Ovary (tissue), 9 donors: ENCODE measurements around the gene PRB3. TPM values are rescaled to one million over a fixed set of nuclear protein-coding genes. Genes with fewer than 3 reads are reported as not detected.

Experiments
- DNase-seq, 5 donors: peaks; one replicate each; pipeline ENCODE4 v3.0.0-alpha.2; 2019 to 2020
- H3K27ac ChIP-seq, 2 donors: fragments of 200-600 bp; one replicate each; pipeline versions ENCODE4 v1.5.1 to v1.8.0; 2019 to 2022
- H3K27me3 ChIP-seq: fragments of 200-600 bp; one replicate; pipeline ENCODE4 v1.8.0; 2022
- H3K36me3 ChIP-seq: fragments of 200-600 bp; sonication (generic); one replicate; pipeline ENCODE4 v1.5.1; 2019
- H3K4me1 ChIP-seq: one replicate; pipeline ENCODE4 v1.8.1; 2013; ENCODE audit warnings: mild to moderate bottlenecking, moderate library complexity; ENCODE audit not compliant: insufficient read depth
- H3K4me3 ChIP-seq: fragments of 200-600 bp; sonication (generic); one replicate; pipeline ENCODE4 v1.5.1; 2017
- H3K9me3 ChIP-seq, 2 donors: fragments of 200-600 bp in 1 of 2; sonication (generic) in 1 of 2; one replicate each; pipeline versions ENCODE4 v1.5.1 to v1.8.1; 2013 to 2019; ENCODE audit warnings: mild to moderate bottlenecking in 1 of 2, moderate library complexity in 1 of 2
- EP300 ChIP-seq: sonication (generic); formaldehyde crosslinking; IDR thresholded peaks from one replicate; pipeline ENCODE4 v1.6.1; 2017; ENCODE audit warnings: antibody characterized with exemption
- POLR2A ChIP-seq: fragments of 450-650 bp; IDR thresholded peaks from one replicate; pipeline ENCODE4 v1.6.1; 2017; ENCODE audit warnings: antibody characterized with exemption, mild to moderate bottlenecking, moderate library complexity
- WGBS, 3 donors: extraction: QIAGEN DNeasy Blood & Tissue Kit in 1 of 3; methylation state at CpG; one replicate each; pipeline versions ENCODE4 v1.1.5 to v1.1.7; 2013 to 2017; 5-methylcytosine and 5-hydroxymethylcytosine counted together
- intact Hi-C, 4 donors: fragments of 100-400 bp; cut with DNase I; formaldehyde crosslinking; loops; one replicate each; pipeline versions ENCODE4 v1.11.0 to v1.15.1; 2022 to 2023
- polyA plus RNA-seq, 2 donors: library from polyadenylated mRNA; stranded (reverse); fragments of 200-250 nt in 1 of 2; fragments of 350-450 nt in 1 of 2; fragmentation: Illumina TruSeq in 1 of 2; extraction: RNeasy Lipid Tissue Mini Kit (QIAGEN cat#74804) in 1 of 2; gene quantifications; one replicate each; pipeline ENCODE4 v1.2.3, GENCODE V29; 2013 to 2014
- total RNA-seq, 7 donors: library from RNA; depleted of rRNA in 2 of 7; stranded (reverse); fragments of >200 nt in 2 of 7; fragmentation: NEBNext Ultra II Directional in 3 of 7; extraction: Animal tissue kit (Norgen Biotek cat#: 25700) in 3 of 7; gene quantifications; one replicate each; pipeline versions ENCODE4 v1.1.0 to v1.2.4, GENCODE V29; 2016 to 2023
- TF ChIP-seq, protein P1 (sequence below), 3 donors: fragments of 450-650 bp in 2 of 3; fragments of 200-600 bp in 1 of 3; IDR thresholded peaks; one replicate each; pipeline versions ENCODE4 v1.5.1 to v1.8.0; 2016 to 2022; ENCODE audit warnings: antibody characterized with exemption in 3 of 3, mild to moderate bottlenecking in 1 of 3
- donor health status: DM: no; HTN: no; CAD: no; lungs with moderate emphysema.
- donor health status: DM: no; HTN: no; CAD: no.
- donor health status: Bipolar disorder and iron deficiency.
- donor health status: DM: yes; HTN: yes; CAD: no.
- donor health status: DM: no; HTN: no; CAD: no.
- donor health status: DM: yes; HTN: yes; CAD: no.

PRB3 gene
- total and polyA plus RNA-seq, 9 donors = not detected

DNA sequence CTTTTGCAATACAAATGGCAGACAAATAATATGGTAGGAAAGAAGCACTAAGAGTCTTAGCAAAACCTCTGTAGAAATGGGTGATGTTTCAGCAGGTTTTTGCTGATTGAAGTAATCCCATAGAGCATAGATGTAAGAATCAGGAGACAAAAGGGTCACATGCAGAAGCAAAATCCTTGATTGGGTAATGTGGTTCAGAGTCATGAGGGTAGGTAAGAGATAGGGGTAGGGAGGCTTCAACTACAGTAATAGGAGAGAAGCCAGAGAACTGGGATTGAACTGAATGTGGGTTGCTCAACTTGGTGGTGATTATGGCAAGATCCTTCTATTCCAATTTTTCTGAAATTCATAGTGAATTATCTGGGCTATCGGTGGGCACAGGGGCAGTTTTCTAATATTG, 5.0 kb downstream of the PRB3 start:
- peaks cover 0 to 5% of the 10 kb centered on the region in 2 donors for H3K9me3 ChIP-seq

DNA sequence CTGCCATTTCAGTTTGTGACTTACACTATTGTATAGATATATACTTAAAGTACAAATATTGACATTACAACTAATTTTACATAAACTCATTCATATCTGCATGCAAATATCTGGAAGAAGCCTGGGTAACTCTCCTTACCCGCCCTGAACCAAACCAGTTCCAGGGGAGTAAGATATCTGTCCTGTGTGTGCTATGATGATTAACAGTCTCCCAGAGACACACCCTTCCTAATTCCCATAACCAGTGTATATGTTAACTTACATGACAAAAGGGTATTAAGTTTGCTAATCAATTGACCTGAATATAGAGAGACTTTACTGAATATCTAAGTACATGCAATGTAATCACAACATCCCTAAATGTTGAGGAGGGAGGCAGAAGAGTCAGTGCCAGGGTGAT, 23.0 kb downstream of the PRB3 start:
- TF ChIP-seq EP300 (no peak), POLR2A (no peak)
- Histone ChIP-seq H3K27ac (no peak overlapping the region), H3K27me3 (no peaks in the 10 kb centered on the region), H3K4me3 (no peak overlapping the region), H3K9me3 (no peaks in the 10 kb centered on the region), H3K4me1 (no peaks in the 10 kb centered on the region), H3K36me3 (no peaks in the 10 kb centered on the region)
- intact Hi-C loops = no loop called here
- DNase-seq = no peak
- 63 to 72% (median 68%) methylated on average over 1 of the region's 1 CpG for WGBS, 3 donors

More for the DNA sequence above, 5.0 kb downstream of the PRB3 start:
- Histone ChIP-seq H3K4me1 (no peaks in the 10 kb centered on the region), H3K27ac (no peak overlapping the region), H3K4me3 (no peak overlapping the region), H3K36me3 (no peaks in the 10 kb centered on the region), H3K27me3 (no peaks in the 10 kb centered on the region)
- 89 to 95% (median 94%) methylated on average over 1 of the region's 1 CpG for WGBS, 3 donors
- no peak for TF ChIP-seq EP300
- no peak for TF ChIP-seq POLR2A
- TF ChIP-seq, protein P1, sequence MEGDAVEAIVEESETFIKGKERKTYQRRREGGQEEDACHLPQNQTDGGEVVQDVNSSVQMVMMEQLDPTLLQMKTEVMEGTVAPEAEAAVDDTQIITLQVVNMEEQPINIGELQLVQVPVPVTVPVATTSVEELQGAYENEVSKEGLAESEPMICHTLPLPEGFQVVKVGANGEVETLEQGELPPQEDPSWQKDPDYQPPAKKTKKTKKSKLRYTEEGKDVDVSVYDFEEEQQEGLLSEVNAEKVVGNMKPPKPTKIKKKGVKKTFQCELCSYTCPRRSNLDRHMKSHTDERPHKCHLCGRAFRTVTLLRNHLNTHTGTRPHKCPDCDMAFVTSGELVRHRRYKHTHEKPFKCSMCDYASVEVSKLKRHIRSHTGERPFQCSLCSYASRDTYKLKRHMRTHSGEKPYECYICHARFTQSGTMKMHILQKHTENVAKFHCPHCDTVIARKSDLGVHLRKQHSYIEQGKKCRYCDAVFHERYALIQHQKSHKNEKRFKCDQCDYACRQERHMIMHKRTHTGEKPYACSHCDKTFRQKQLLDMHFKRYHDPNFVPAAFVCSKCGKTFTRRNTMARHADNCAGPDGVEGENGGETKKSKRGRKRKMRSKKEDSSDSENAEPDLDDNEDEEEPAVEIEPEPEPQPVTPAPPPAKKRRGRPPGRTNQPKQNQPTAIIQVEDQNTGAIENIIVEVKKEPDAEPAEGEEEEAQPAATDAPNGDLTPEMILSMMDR (IDR thresholded peaks at IDR 0.05) = no peak
- no peak for DNase-seq
- intact Hi-C loops = no loop called here

GRCh38 chr12:11242656-11243055, 26.9 kb downstream of the PRB3 start:
- WGBS, 3 donors = 78 to 80% (median 79%) methylated on average over 3 of the region's 3 CpGs
- no peak overlapping the region for H3K4me3 ChIP-seq
- no peak overlapping the region for H3K27ac ChIP-seq
- TF ChIP-seq, protein P1 (IDR thresholded peaks at IDR 0.05) = no peak
- TF ChIP-seq POLR2A (no peak), EP300 (no peak)
- no peaks in the 10 kb centered on the region for H3K27me3 ChIP-seq
- intact Hi-C loops = no loop called here
- no peak for DNase-seq
- no peaks in the 10 kb centered on the region for H3K4me1 ChIP-seq
- H3K9me3 ChIP-seq = no peaks in the 10 kb centered on the region
- H3K36me3 ChIP-seq = no peaks in the 10 kb centered on the region

- Histone ChIP-seq H3K27ac (no peak overlapping the region), H3K4me1 (no peaks in the 10 kb centered on the region), H3K36me3 (no peaks in the 10 kb centered on the region), H3K27me3 (no peaks in the 10 kb centered on the region), H3K9me3 (no peaks in the 10 kb centered on the region), H3K4me3 (no peak overlapping the region)
- intact Hi-C loops = no loop called here
- TF ChIP-seq, protein P1 (IDR thresholded peaks at IDR 0.05) = no peak
- no peak for TF ChIP-seq EP300
- TF ChIP-seq POLR2A = no peak
- WGBS, 3 donors = 79 to 82% (median 80%) methylated on average over 3 of the region's 3 CpGs
- no peak for DNase-seq
Observed at GRCh38 chr12:11240348-11240930, 29.1 kb downstream of the PRB3 start.

- H3K36me3 ChIP-seq = no peaks in the 10 kb centered on the region
- H3K27me3 ChIP-seq = no peaks in the 10 kb centered on the region
- intact Hi-C loops = no loop called here
- H3K27ac ChIP-seq = no peak overlapping the region
- TF ChIP-seq, protein P1 (IDR thresholded peaks at IDR 0.05) = no peak
- TF ChIP-seq POLR2A (no peak), EP300 (no peak)
- no peak overlapping the region for H3K4me3 ChIP-seq
- no peaks in the 10 kb centered on the region for H3K9me3 ChIP-seq
- no peaks in the 10 kb centered on the region for H3K4me1 ChIP-seq
- WGBS, 3 donors = 82 to 93% (median 87%) methylated on average over 4 of the region's 4 CpGs
- no peak for DNase-seq
Observed at GRCh38 chr12:11238275-11238674, 31.2 kb downstream of the PRB3 start.
